C4-2B (cell line): ENCODE results near the gene CGA.

ENCODE experiments used
- CTCF ChIP-seq: fragments of 450-650 bp; conservative IDR thresholded peaks from 2 replicates; pipeline ENCODE4 v1.5.1; 2017; ENCODE audit warnings: mild to moderate bottlenecking
- ZFX ChIP-seq: fragments of 450-650 bp; IDR thresholded peaks from 2 replicates; pipeline ENCODE4 v1.6.1; 2017

GRCh38 chr6:87040729-87041128, 54.2 kb downstream of the CGA start:
- TF ChIP-seq CTCF (no peak), ZFX (no peak)
